Raji (cell line): ENCODE measurements around the gene DSP.

ENCODE experiments used
- POLR2A ChIP-seq: IDR thresholded peaks from 2 replicates; pipeline ENCODE4 v1.6.1; 2011; ENCODE audit warnings: low read depth, low read length, control low read depth; ENCODE audit not compliant: insufficient read depth

The DSP gene

DNA sequence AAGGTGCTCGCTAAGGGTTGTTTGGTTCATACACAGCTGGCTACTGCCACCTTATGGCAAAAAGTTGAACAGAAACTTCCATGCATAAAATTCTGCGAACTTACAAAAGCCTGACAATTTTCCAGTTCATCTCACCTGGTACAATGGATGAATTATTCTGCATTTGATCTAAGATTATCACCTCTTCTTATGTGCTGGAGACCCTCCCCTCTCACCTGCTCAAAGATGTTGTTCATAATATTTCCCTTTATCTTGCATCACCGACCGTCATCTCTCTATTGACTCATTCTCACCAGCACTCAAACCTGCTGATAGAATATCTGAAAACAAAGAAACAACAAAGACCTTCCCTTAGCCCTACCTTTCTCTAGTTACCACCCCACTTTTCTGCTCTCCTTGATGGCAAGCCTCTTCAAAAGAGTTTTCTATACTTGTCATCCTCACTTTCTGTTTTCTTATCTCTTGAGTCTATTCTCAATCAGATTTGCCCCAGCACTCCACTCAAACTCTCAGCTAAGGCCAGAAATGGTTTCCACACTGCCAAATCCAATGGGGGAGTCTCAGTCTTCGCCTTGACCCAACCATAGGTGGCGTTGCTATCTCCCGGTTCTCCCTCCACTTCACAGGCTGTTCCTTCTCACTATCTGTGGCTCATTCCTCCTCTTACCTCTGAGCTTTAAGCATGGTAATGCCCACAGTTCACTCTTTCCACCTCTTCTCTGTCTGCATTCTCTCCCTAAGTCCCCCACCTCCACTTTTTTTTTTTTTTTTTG, 74.3 kb downstream of the DSP start:
- no peak for TF ChIP-seq POLR2A

DNA sequence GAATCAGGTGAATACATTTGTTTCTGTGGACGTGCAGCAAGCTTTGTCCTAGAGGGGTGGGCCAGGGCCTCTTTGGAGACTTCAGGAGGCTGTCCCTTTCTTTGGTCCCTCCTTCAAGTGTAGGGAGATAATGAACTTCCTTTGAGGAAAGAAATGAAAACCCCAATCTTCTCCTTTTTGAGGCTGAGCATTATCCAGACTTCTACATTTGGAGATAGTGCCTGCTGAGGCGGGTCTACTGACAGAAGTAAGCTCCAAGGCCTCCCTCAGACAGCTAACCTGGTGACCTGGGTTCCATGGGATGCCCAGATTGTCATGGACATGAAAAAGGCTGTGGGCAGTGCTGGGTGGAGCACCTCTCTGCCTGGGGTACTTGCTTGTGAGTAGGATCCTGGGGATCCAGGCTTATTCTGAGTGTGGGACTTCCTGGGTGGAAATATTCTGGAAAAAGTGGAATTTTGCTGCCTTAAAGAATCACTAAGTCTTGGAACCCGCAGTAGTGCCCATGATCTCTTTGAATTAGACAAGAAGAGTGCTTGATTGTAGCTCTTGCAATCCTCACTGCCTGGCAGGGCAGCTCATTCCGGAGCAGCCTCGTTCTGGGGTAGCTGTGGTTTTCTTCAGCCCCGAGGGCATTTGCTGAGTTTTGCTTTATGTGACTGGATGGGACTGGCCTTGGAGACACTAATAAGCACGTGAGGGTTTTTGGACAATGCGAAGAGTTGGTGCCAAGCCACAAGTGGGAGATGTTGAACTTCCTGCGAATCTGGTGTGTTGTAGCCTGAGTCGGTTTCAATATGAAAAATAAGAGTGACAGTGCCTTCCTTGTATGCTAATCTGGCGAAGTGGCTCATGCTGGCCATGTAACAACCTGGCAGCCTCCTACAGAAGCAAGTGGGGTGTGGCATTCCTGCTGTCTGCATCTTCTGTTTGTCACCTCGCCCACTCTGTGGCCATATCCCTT, 76.6 kb downstream of the DSP start:
- no peak for TF ChIP-seq POLR2A

GRCh38 chr6:7621761-7622160, 80.3 kb downstream of the DSP start:
- no peak for TF ChIP-seq POLR2A

GRCh38 chr6:7624796-7625710, 83.6 kb downstream of the DSP start:
- TF ChIP-seq POLR2A = no peak

- no peak for TF ChIP-seq POLR2A
Observed at GRCh38 chr6:7628479-7628878, 87.0 kb downstream of the DSP start.

DNA sequence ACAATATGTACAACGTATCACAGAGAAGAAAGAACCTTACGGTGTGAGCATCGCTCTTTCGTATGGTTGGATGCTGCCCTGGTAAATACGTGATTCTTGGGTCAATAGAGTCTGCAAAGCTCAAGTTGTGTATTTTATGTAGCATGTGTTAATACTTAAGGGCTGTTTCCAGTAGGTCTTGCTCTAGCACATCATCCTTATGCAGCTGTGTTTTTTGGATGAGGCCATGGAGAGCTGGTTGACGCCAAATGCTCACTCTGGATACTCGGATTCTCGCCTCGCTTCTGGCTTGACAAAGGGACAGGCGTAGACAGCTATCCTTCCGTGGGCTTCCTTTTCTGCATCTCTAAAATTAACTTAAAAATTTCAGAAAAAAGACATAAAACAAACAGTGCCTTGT, 87.4 kb downstream of the DSP start:
- no peak for TF ChIP-seq POLR2A

DNA sequence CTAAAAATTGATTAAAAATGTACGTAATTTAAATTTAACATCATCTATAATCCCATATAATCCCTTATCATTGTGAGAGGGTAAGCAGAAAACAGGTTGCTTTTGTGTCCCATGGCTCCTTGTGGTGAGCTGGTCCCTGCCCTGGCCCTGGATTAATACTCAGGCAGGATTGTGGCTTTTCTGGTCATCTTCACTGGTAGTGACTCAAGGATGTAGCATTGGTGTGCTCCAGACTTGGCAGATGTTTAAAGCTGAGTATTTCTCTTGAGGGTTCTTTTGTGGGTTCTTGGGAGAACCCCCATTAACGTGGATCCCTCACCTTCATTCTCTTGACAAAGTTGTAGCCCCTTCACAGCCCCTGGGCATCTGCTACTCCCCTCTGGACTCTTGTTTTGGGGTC, 87.8 kb downstream of the DSP start:
- no peak for TF ChIP-seq POLR2A

GRCh38 chr6:7630792-7631191, 89.3 kb downstream of the DSP start:
- TF ChIP-seq POLR2A = no peak

DNA sequence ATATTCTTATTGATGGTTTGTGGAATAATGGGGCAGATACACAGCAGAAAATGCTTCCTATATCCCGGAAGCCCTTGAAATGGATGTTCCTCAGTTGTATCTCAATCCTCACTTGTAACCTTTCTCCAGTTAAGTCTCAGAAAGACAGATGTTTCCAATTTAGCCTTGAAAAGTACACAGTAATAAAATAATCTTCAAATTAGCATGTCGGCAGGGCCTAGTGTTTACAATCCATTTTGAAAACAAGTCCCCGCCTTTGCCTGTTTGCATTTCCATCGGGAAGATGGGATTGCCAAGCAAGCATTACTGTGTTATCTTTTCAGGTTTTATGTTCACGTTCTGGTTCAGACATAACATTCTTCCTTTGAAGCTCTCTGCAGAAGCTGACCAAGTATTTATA, 90.0 kb downstream of the DSP start:
- TF ChIP-seq POLR2A = no peak

- no peak for TF ChIP-seq POLR2A
Observed at GRCh38 chr6:7632501-7633290, 91.2 kb downstream of the DSP start.

- no peak for TF ChIP-seq POLR2A
Observed at GRCh38 chr6:7633361-7633760, 91.9 kb downstream of the DSP start.

- TF ChIP-seq POLR2A = no peak
Observed at GRCh38 chr6:7636151-7636550, 94.7 kb downstream of the DSP start.
